CD4-positive, alpha-beta T cell (primary cell): ENCODE results near the gene FKBP5. TPM values are rescaled to one million over a fixed set of nuclear protein-coding genes. Genes with fewer than 3 reads are reported as not detected.

Experiments used
- ATAC-seq: fragments of 200-7000 bp; cut with Tn5 transposase; one replicate; pipeline ENCODE4 v1.10.0; 2022; ENCODE audit warnings: mild to moderate bottlenecking; ENCODE audit not compliant: poor library complexity
- CTCF ChIA-PET: fragments of 350-600 bp; sonication (Branson Sonifier 250); formaldehyde crosslinking; loops from one replicate; lab custom pipeline; 2021; ENCODE audit warnings: antibody characterized with exemption, inconsistent platforms; lab: Charles Lee
- POLR2A ChIA-PET: fragments of 350-600 bp; sonication (Branson Sonifier 250); formaldehyde crosslinking; loops from one replicate; lab custom pipeline; 2021; ENCODE audit warnings: antibody characterized with exemption, inconsistent platforms; lab: Charles Lee
- DNase-seq, 14 experiments: peaks; one replicate each; pipeline ENCODE4 v3.0.0-alpha.2; 2013 to 2020; ENCODE audit warnings: mixed read lengths in 2 of 14
- H3K27ac ChIP-seq, 2 donors: one replicate each; pipeline versions ENCODE4 v1.5.1 to v1.7.0; 2013; ENCODE audit warnings: low read length in 2 of 2, low read depth in 1 of 2, mild to moderate bottlenecking in 1 of 2
- H3K27me3 ChIP-seq, 2 experiments: 1 replicate in 1 of 2; 2 replicates in 1 of 2; pipeline versions ENCODE4 v1.6.1 to v1.7.0; 2013; ENCODE audit warnings: low read length in 2 of 2, control low read depth in 1 of 2, mild to moderate bottlenecking in 1 of 2, moderate library complexity in 1 of 2; ENCODE audit not compliant: insufficient read depth in 2 of 2, control insufficient read depth in 1 of 2
- H3K36me3 ChIP-seq: one replicate; pipeline ENCODE4 v1.6.1; 2013; ENCODE audit warnings: low read length, control low read depth; ENCODE audit not compliant: insufficient read depth
- H3K4me1 ChIP-seq: one replicate; pipeline ENCODE4 v1.6.1; 2013; ENCODE audit warnings: low read length, control low read depth; ENCODE audit not compliant: insufficient read depth
- H3K4me3 ChIP-seq: one replicate; pipeline ENCODE4 v1.5.1; 2013; ENCODE audit warnings: mild to moderate bottlenecking, low read length, moderate library complexity
- H3K9me3 ChIP-seq, 2 experiments: 1 replicate in 1 of 2; 2 replicates in 1 of 2; pipeline versions ENCODE4 v1.6.1 to v1.7.0; 2013; ENCODE audit warnings: low read length in 2 of 2, mild to moderate bottlenecking in 2 of 2, control low read depth in 1 of 2, moderate library complexity in 1 of 2; ENCODE audit not compliant: control insufficient read depth in 1 of 2, insufficient read depth in 1 of 2
- H3K27ac Mint-ChIP-seq: one replicate; pipeline ENCODE4 v1.8.0; 2020; ENCODE audit warnings: mixed read lengths
- H3K27me3 Mint-ChIP-seq: one replicate; pipeline ENCODE4 v1.8.0; 2021; ENCODE audit warnings: mixed read lengths
- H3K36me3 Mint-ChIP-seq: one replicate; pipeline ENCODE4 v1.8.0; 2021; ENCODE audit warnings: low read depth, mixed read lengths
- H3K4me1 Mint-ChIP-seq: one replicate; pipeline ENCODE4 v1.8.0; 2021; ENCODE audit warnings: low read depth, mixed read lengths
- H3K4me3 Mint-ChIP-seq: one replicate; pipeline ENCODE4 v1.8.0; 2020; ENCODE audit warnings: mild to moderate bottlenecking, mixed read lengths
- H3K9me3 Mint-ChIP-seq: one replicate; pipeline ENCODE4 v1.8.0; 2020; ENCODE audit warnings: mixed read lengths
- intact Hi-C, 2 experiments: fragments of 100-400 bp; cut with DNase I in 1 of 2; cut with micrococcal nuclease in 1 of 2; formaldehyde crosslinking; loops; one replicate each; pipeline versions ENCODE4 v1.15.1 to v1.9.0; 2023 to 2025; cut with DNase I, micrococcal nuclease
- total RNA-seq, 174 experiments: library from RNA in 2 of 174; stranded (reverse) in 2 of 174; gene quantifications; one replicate each; pipeline ENCODE4 v1.2.3 and lab custom pipeline; 2021 to 2026
- TF ChIP-seq, protein P1 (sequence below): fragments of 200-600 bp; IDR thresholded peaks from one replicate; pipeline ENCODE4 v1.8.0; 2022; ENCODE audit warnings: antibody characterized with exemption, mild to moderate bottlenecking

The FKBP5 gene
- total RNA-seq, 2 experiments from 2014 or later, result 72.6 to 75.9 TPM

DNA sequence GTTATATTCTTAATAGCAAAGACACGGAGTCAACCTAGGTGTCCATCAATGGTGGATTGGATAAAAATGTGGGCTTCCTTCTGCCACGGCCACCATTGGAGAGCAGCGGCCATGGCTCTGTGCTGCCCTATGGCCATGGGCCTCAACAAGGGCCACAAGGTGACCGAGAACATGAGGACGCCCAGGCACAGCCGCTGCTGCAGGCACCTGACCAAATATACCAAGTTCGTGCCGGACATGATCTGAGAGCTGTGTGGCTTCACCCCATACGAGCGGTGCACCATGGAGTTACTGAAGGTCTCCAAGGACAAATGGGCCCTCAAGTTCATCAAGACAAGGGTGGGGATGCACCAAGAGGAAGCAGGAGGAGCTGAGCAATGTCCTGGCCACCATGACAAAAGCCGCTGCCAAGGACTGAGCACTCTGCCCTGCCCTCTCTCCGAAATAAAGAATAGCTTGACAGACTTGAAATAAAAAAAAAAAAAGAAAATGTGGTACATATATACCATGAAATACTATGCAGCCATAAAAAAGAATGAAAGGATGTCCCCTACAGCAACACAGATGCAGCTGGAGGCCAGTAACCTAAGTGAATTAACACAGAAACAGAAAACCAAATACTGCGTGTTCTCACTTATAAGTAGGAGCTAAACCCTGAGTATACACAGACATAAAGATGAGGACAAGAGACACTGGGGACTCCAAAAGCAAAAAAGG is 81.0 kb downstream of the FKBP5 start:
- Mint-ChIP-seq H3K4me3 (no peak overlapping the region), H3K9me3 (peaks cover 3% of the 10 kb centered on the region), H3K36me3 (peaks cover 76% of the 10 kb centered on the region), H3K4me1 (peaks cover 87% of the 10 kb centered on the region), H3K27me3 (no peaks in the 10 kb centered on the region), H3K27ac (peak overlapping the region; percentile 15)
- Histone ChIP-seq H3K27ac (no peak overlapping the region), H3K36me3 (peaks cover 36% of the 10 kb centered on the region), H3K4me3 (no peak overlapping the region), H3K27me3 (no peaks in the 10 kb centered on the region), H3K4me1 (peaks cover 67% of the 10 kb centered on the region), H3K9me3 (no peaks in the 10 kb centered on the region)
- DNase-seq (no peak), ATAC-seq (no peak)
- POLR2A ChIA-PET, result interaction anchor here (0.6 to 1.6 kb wide), 3 partner anchors 9 to 17 kb away, joined by 3 read pairs; no protein-coding TSS in a partner anchor
- CTCF ChIA-PET, result interaction anchor here (1.3 to 3.2 kb wide), 3 partner anchors 10 to 17 kb away, joined by 5 to 12 read pairs (median 5); no protein-coding TSS in a partner anchor
- TF ChIP-seq, protein P1, sequence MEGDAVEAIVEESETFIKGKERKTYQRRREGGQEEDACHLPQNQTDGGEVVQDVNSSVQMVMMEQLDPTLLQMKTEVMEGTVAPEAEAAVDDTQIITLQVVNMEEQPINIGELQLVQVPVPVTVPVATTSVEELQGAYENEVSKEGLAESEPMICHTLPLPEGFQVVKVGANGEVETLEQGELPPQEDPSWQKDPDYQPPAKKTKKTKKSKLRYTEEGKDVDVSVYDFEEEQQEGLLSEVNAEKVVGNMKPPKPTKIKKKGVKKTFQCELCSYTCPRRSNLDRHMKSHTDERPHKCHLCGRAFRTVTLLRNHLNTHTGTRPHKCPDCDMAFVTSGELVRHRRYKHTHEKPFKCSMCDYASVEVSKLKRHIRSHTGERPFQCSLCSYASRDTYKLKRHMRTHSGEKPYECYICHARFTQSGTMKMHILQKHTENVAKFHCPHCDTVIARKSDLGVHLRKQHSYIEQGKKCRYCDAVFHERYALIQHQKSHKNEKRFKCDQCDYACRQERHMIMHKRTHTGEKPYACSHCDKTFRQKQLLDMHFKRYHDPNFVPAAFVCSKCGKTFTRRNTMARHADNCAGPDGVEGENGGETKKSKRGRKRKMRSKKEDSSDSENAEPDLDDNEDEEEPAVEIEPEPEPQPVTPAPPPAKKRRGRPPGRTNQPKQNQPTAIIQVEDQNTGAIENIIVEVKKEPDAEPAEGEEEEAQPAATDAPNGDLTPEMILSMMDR, result no peak
- intact Hi-C loops, result no loop called here

- ChIA-PET POLR2A (interaction anchor here (0.8 to 1.9 kb wide), 5 partner anchors 9 to 64 kb away, joined by 3 to 11 read pairs (median 4); no protein-coding TSS in a partner anchor), CTCF (interaction anchor here (1.0 to 3.2 kb wide), 2 partner anchors 19 to 131 kb away, joined by 4 to 12 read pairs; partner anchors contain the start of gene ARMC12)
- Mint-ChIP-seq H3K9me3 (peaks cover 3% of the 10 kb centered on the region), H3K36me3 (peaks cover 62% of the 10 kb centered on the region), H3K27ac (peak overlapping the region; percentile 85), H3K4me1 (peaks cover 86% of the 10 kb centered on the region), H3K4me3 (peak overlapping the region; percentile 83), H3K27me3 (no peaks in the 10 kb centered on the region)
- no peaks in the 10 kb centered on the region for H3K27me3 ChIP-seq
- TF ChIP-seq, protein P1, result no peak
- no peak overlapping the region for H3K4me3 ChIP-seq
- H3K4me1 ChIP-seq, result peaks cover 63% of the 10 kb centered on the region
- DNase-seq, result no peak
- H3K36me3 ChIP-seq, result peaks cover 21% of the 10 kb centered on the region
- H3K9me3 ChIP-seq, result no peaks in the 10 kb centered on the region
- intact Hi-C loops, result loop anchor here in 1 of 2 experiments (2.0 kb wide), 1 partner anchor 13 kb away; no protein-coding TSS in a partner anchor
- no peak for ATAC-seq
- H3K27ac ChIP-seq, result peak overlapping the region in 1 of 2 donors; percentile 35
Observed at GRCh38 chr6:35605600-35605999, 83.1 kb downstream of the FKBP5 start.

- H3K27ac ChIP-seq, result peak overlapping the region; percentile 52 to 82
- CTCF ChIA-PET, result interaction anchor here (0.9 to 4.5 kb wide), 6 partner anchors 9 to 132 kb away, joined by 3 to 33 read pairs (median 6); no protein-coding TSS in a partner anchor
- H3K27ac Mint-ChIP-seq, result peak overlapping the region; percentile 85
Observed at GRCh38 chr6:35603326-35604202, 85.2 kb downstream of the FKBP5 start.

More at GRCh38 chr6:35603326-35604202, 85.2 kb downstream of the FKBP5 start:
- H3K9me3 ChIP-seq, result no peaks in the 10 kb centered on the region
- TF ChIP-seq, protein P1, result no peak
- peaks cover 87% of the 10 kb centered on the region for H3K4me1 Mint-ChIP-seq
- ATAC-seq (no peak), DNase-seq (no peak)
- H3K4me1 ChIP-seq, result peaks cover 70% of the 10 kb centered on the region
- peaks cover 3% of the 10 kb centered on the region for H3K9me3 Mint-ChIP-seq
- no peaks in the 10 kb centered on the region for H3K27me3 Mint-ChIP-seq
- peaks cover 10% of the 10 kb centered on the region for H3K36me3 ChIP-seq
- POLR2A ChIA-PET, result interaction anchor here (0.6 to 6.8 kb wide), 12 partner anchors 8 to 1149 kb away, joined by 3 to 181 read pairs (median 6); partner anchors contain the start of gene FKBP5
- H3K27me3 ChIP-seq, result no peaks in the 10 kb centered on the region
- peak overlapping the region; percentile 82 for H3K4me3 Mint-ChIP-seq
- intact Hi-C loops, result loop anchor here (2.0 to 5.0 kb wide), 4 partner anchors 13 to 129 kb away; partner anchors contain the start of gene FKBP5 (in 1 of the 2)
- peak overlapping the region; percentile 42 for H3K4me3 ChIP-seq
- H3K36me3 Mint-ChIP-seq, result peaks cover 52% of the 10 kb centered on the region
